Thymus (tissue), 11 donors: ENCODE measurements around the gene NEK2. TPM values are rescaled to one million over a fixed set of nuclear protein-coding genes. Genes with fewer than 3 reads are reported as not detected.

Experiments used
- DNase-seq, 9 donors: peaks; one replicate each; pipeline ENCODE4 v3.0.0-alpha.2; 2013; ENCODE audit warnings: low spot score in 9 of 9, low read depth in 6 of 9, missing footprints in 1 of 9
- H3K27ac ChIP-seq, 2 donors: one replicate each; pipeline ENCODE4 v1.5.1; 2013; ENCODE audit warnings: control low read depth in 1 of 2, low read depth in 1 of 2, low read length in 1 of 2, mild to moderate bottlenecking in 1 of 2, moderate library complexity in 1 of 2
- H3K27me3 ChIP-seq, 2 donors: one replicate each; pipeline ENCODE4 v1.5.1; 2013; ENCODE audit warnings: low read length in 1 of 2; ENCODE audit not compliant: control insufficient read depth in 2 of 2, insufficient read depth in 1 of 2
- H3K36me3 ChIP-seq, 2 donors: one replicate each; pipeline ENCODE4 v1.5.1; 2013; ENCODE audit warnings: low read length in 1 of 2, mild to moderate bottlenecking in 1 of 2, moderate library complexity in 1 of 2; ENCODE audit not compliant: control insufficient read depth in 2 of 2, insufficient read depth in 2 of 2
- H3K4me1 ChIP-seq, 2 donors: one replicate each; pipeline ENCODE4 v1.5.1; 2013; ENCODE audit warnings: low read length in 2 of 2; ENCODE audit not compliant: control insufficient read depth in 2 of 2, insufficient read depth in 2 of 2
- H3K4me3 ChIP-seq, 2 donors: one replicate each; pipeline ENCODE4 v1.5.1; 2013; ENCODE audit warnings: low read length in 2 of 2, control low read depth in 1 of 2, mild to moderate bottlenecking in 1 of 2
- H3K9me3 ChIP-seq, 2 donors: one replicate each; pipeline ENCODE4 v1.5.1; 2013; ENCODE audit warnings: low read length in 1 of 2, mild to moderate bottlenecking in 1 of 2; ENCODE audit not compliant: control insufficient read depth in 2 of 2, insufficient read depth in 1 of 2
- WGBS: extraction: QIAGEN DNeasy Blood & Tissue Kit; methylation state at CpG from one replicate; pipeline ENCODE4 v1.1.7; 2013; 5-methylcytosine and 5-hydroxymethylcytosine counted together
- polyA plus RNA-seq: library from polyadenylated mRNA; stranded (reverse); fragments of 200-250 nt; gene quantifications from one replicate; pipeline ENCODE4 v1.2.3, GENCODE V29; 2013
- total RNA-seq: library from RNA; stranded (reverse); fragments of 120-200 nt; gene quantifications from one replicate; pipeline ENCODE4 v1.2.4, GENCODE V29; 2013
- donor health status: healthy.

Gene NEK2
- total and polyA plus RNA-seq, 2 donors: 4.0 to 31.1 TPM

DNA sequence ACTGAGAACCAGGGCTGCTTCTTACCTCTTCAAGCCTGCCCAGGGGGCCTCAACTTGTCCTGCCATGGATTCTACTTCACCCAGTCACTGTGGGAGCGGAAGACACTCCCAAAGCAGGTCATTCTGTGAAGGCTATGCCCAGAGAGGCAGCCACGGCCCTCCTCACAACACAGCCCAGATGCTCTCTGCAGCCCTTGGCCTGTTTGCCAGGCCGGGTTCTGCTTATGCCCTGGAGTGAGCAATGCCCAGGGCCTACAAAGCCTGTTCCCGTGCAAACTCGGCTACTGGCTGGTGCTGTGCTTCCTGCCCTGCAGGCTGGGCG is 62.7 kb downstream of the NEK2 start:
- Histone ChIP-seq H3K4me1 (peaks cover 0 to 2% of the 10 kb centered on the region in 2 donors), H3K27me3 (no peaks in the 10 kb centered on the region), H3K36me3 (no peaks in the 10 kb centered on the region), H3K4me3 (no peak overlapping the region), H3K9me3 (no peaks in the 10 kb centered on the region), H3K27ac (no peak overlapping the region)
- DNase-seq: no peak
- 94% methylated on average over 6 of the region's 6 CpGs for WGBS

Other genes starting within 250 kb of the NEK2 start
- gene RD3, start 183.5 kb downstream of the NEK2 start, total RNA-seq: 0.05 TPM
- gene RD3, start 183.5 kb downstream of the NEK2 start, polyA plus RNA-seq: 0.25 TPM
- gene SLC30A1, start 96.5 kb downstream of the NEK2 start, total RNA-seq: 5.7 TPM
- gene SLC30A1, start 96.5 kb downstream of the NEK2 start, polyA plus RNA-seq: 9.3 TPM
- gene LPGAT1, start 155.1 kb upstream of the NEK2 start, total RNA-seq: 10.8 TPM
- 10.2 TPM for gene LPGAT1, start 155.1 kb upstream of the NEK2 start, polyA plus RNA-seq